DOHH2 (cell line): ENCODE measurements around the gene KDM1B.

Experiments
- H3F3A ChIP-seq: fragments of 200-600 bp; sonication (generic), shearing (Covaris generic); 2 replicates; pipeline ENCODE4 v1.6.0; 2016; ENCODE audit warnings: antibody characterized with exemption, mild to moderate bottlenecking; ENCODE audit not compliant: control insufficient read depth, insufficient read depth
- H3K27ac ChIP-seq: fragments of 200-600 bp; sonication (generic); 2 replicates; pipeline ENCODE4 v1.5.1; 2014; ENCODE audit warnings: low read depth, mild to moderate bottlenecking, low read length, moderate library complexity
- H3K27me3 ChIP-seq: fragments of 200-600 bp; sonication (generic); 2 replicates; pipeline ENCODE4 v1.6.1; 2014; ENCODE audit warnings: mild to moderate bottlenecking, low read length, mixed read lengths; ENCODE audit not compliant: control insufficient read depth
- H3K36me3 ChIP-seq: fragments of 200-600 bp; sonication (generic); 2 replicates; pipeline ENCODE4 v1.6.1; 2014; ENCODE audit warnings: mild to moderate bottlenecking, low read length, moderate library complexity, mixed read lengths; ENCODE audit not compliant: control insufficient read depth
- H3K4me1 ChIP-seq: fragments of 200-600 bp; sonication (generic); 2 replicates; pipeline ENCODE4 v1.6.1; 2014; ENCODE audit warnings: mild to moderate bottlenecking, low read length, mixed read lengths; ENCODE audit not compliant: control insufficient read depth
- H3K4me2 ChIP-seq: fragments of 200-600 bp; sonication (generic); 2 replicates; pipeline ENCODE4 v1.6.0; 2014; ENCODE audit warnings: mild to moderate bottlenecking, low read length, moderate library complexity
- H3K4me3 ChIP-seq: fragments of 200-600 bp; sonication (generic); 2 replicates; pipeline ENCODE4 v1.5.1; 2014; ENCODE audit warnings: mild to moderate bottlenecking, low read length, mixed read lengths
- H3K79me2 ChIP-seq: fragments of 200-600 bp; sonication (generic); 2 replicates; pipeline ENCODE4 v1.6.1; 2014; ENCODE audit warnings: mild to moderate bottlenecking, low read length, mixed read lengths; ENCODE audit not compliant: control insufficient read depth
- H3K9me2 ChIP-seq: fragments of 200-600 bp; sonication (generic); replicated peaks from 2 replicates; pipeline ENCODE4 v1.6.1; 2014; ENCODE audit warnings: mild to moderate bottlenecking, low read length, mixed read lengths; ENCODE audit not compliant: control insufficient read depth
- H3K9me3 ChIP-seq: fragments of 200-600 bp; sonication (generic); 2 replicates; pipeline ENCODE4 v1.6.1; 2014; ENCODE audit warnings: antibody characterized with exemption, low read length, mixed read lengths; ENCODE audit not compliant: control insufficient read depth, insufficient read depth
- H4K20me1 ChIP-seq: fragments of 200-600 bp; sonication (generic); 2 replicates; pipeline ENCODE4 v1.6.0; 2014; ENCODE audit warnings: low read depth, mild to moderate bottlenecking, antibody characterized with exemption, low read length, moderate library complexity; ENCODE audit not compliant: control insufficient read depth, insufficient read depth
- EZH2phosphoT487 ChIP-seq: fragments of 200-600 bp; sonication (generic); IDR thresholded peaks from 2 replicates; pipeline ENCODE4 v1.6.1; 2017; ENCODE audit warnings: borderline replicate concordance, mild to moderate bottlenecking, antibody characterized with exemption, low read length, moderate library complexity, mixed read lengths
- TF ChIP-seq, protein P1 (sequence below): fragments of 200-600 bp; sonication (generic); IDR thresholded peaks from one replicate; pipeline ENCODE4 v1.5.1; 2014; ENCODE audit warnings: antibody characterized with exemption, mild to moderate bottlenecking, low read depth, low read length; ENCODE audit not compliant: poor library complexity, severe bottlenecking

The KDM1B gene

GRCh38 chr6:18187701-18188100 lies 32.5 kb downstream of the KDM1B start:
- H3K4me3 ChIP-seq = no peak overlapping the region
- H3K4me1 ChIP-seq = peaks cover 10% of the 10 kb centered on the region
- H3K36me3 ChIP-seq = peaks cover 3% of the 10 kb centered on the region; the same call in 1 of the 2 replicates
- no peak overlapping the region for H3K27ac ChIP-seq
- no peaks in the 10 kb centered on the region for H4K20me1 ChIP-seq
- no peak overlapping the region for H3K4me2 ChIP-seq
- H3K79me2 ChIP-seq = no peaks in the 10 kb centered on the region
- H3F3A ChIP-seq = no peaks in the 10 kb centered on the region
- H3K9me2 ChIP-seq = no peaks in the 10 kb centered on the region
- H3K9me3 ChIP-seq = no peaks in the 10 kb centered on the region
- TF ChIP-seq, protein P1, sequence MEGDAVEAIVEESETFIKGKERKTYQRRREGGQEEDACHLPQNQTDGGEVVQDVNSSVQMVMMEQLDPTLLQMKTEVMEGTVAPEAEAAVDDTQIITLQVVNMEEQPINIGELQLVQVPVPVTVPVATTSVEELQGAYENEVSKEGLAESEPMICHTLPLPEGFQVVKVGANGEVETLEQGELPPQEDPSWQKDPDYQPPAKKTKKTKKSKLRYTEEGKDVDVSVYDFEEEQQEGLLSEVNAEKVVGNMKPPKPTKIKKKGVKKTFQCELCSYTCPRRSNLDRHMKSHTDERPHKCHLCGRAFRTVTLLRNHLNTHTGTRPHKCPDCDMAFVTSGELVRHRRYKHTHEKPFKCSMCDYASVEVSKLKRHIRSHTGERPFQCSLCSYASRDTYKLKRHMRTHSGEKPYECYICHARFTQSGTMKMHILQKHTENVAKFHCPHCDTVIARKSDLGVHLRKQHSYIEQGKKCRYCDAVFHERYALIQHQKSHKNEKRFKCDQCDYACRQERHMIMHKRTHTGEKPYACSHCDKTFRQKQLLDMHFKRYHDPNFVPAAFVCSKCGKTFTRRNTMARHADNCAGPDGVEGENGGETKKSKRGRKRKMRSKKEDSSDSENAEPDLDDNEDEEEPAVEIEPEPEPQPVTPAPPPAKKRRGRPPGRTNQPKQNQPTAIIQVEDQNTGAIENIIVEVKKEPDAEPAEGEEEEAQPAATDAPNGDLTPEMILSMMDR = no peak
- no peak for TF ChIP-seq EZH2phosphoT487
- no peaks in the 10 kb centered on the region for H3K27me3 ChIP-seq

DNA sequence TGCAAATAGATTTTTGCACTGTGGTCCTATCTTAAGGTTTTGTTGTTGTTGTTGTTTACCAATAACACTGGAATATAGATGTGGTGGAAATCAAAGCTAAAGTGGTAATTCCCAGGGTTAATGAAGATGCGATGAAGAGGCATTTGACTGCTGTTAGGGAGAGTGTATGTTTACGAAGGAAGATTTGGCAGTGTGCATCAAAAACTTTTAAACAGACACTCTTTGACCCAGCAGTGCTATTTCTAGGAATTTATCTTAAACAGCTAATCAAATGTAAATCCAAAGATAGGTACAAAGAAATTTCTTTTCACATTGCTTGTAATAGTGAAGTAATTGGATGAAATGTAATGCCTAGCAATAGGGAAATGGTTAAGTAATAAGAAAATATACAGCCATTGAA lies 34.0 kb downstream of the KDM1B start:
- Histone ChIP-seq H3K4me2 (no peak overlapping the region), H3K9me2 (no peaks in the 10 kb centered on the region), H3K4me1 (peaks cover 10% of the 10 kb centered on the region), H3K4me3 (no peak overlapping the region), H3F3A (no peaks in the 10 kb centered on the region), H3K36me3 (peaks cover 3% of the 10 kb centered on the region; the same call in 1 of the 2 replicates), H3K79me2 (no peaks in the 10 kb centered on the region), H4K20me1 (no peaks in the 10 kb centered on the region), H3K27me3 (no peaks in the 10 kb centered on the region), H3K9me3 (no peaks in the 10 kb centered on the region), H3K27ac (no peak overlapping the region)
- TF ChIP-seq EZH2phosphoT487 = no peak
- TF ChIP-seq, protein P1 = no peak

DNA sequence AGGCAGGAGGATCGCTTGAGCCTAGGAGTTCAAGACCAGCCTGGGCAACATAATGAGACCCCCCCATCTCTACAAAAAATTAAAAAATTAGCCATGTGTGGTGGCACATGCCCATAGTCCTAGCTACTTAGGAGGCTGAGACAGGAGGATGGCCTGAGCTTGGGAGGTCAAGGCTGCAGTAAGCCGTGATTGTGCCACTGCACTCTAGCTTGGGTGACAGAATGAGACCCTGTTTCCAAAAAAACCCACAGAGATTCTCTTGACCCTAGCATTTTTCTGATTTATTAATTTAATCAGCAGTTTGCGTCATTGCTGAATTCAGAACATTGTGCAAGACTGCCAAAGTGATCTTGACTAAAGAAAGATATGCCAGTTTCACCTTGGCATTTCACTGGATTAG lies 36.8 kb downstream of the KDM1B start:
- Histone ChIP-seq H3K27ac (no peak overlapping the region), H3K4me3 (no peak overlapping the region), H4K20me1 (no peaks in the 10 kb centered on the region), H3K9me2 (no peaks in the 10 kb centered on the region), H3K9me3 (no peaks in the 10 kb centered on the region), H3K27me3 (no peaks in the 10 kb centered on the region), H3K4me1 (no peaks in the 10 kb centered on the region), H3K79me2 (no peaks in the 10 kb centered on the region), H3K36me3 (no peaks in the 10 kb centered on the region), H3F3A (no peaks in the 10 kb centered on the region), H3K4me2 (no peak overlapping the region)
- TF ChIP-seq EZH2phosphoT487 = no peak
- TF ChIP-seq, protein P1 = no peak
